Right ventricle myocardium superior (tissue), 1 donor: ENCODE results near the gene RNU6-9. TPM values are rescaled to one million over a fixed set of nuclear protein-coding genes. Genes with fewer than 3 reads are reported as not detected.
A peak's percentile ranks its signal among the peaks of the same experiment; 100 is the strongest.

Experiments used
- ATAC-seq: fragments of 200-7000 bp; cut with Tn5 transposase; one replicate; pipeline ENCODE4 v1.9.1; 2020; ENCODE audit warnings: mild to moderate bottlenecking; ENCODE audit not compliant: poor library complexity
- DNase-seq: peaks from one replicate; pipeline ENCODE4 v3.0.0-alpha.2; 2020
- intact Hi-C: fragments of 100-400 bp; cut with DNase I; formaldehyde crosslinking; loops from one replicate; pipeline ENCODE4 v1.11.2; 2022
- total RNA-seq: library from RNA; stranded (reverse); fragmentation: NEBNext Ultra II Directional; extraction: Animal tissue kit (Norgen Biotek cat#: 25700); gene quantifications from one replicate; pipeline ENCODE4 v1.2.1, GENCODE V29; 2021
- donor health status: DM: no; HTN: yes; CAD: no; lungs with severe emphysema.

The RNU6-9 gene
- total RNA-seq, 1 donor from 2014 or later = not detected

- intact Hi-C loops = no loop called here
- no peak for DNase-seq
- ATAC-seq = no peak
Observed at GRCh38 chr19:904545-904944, 11.3 kb downstream of the RNU6-9 start.

DNA sequence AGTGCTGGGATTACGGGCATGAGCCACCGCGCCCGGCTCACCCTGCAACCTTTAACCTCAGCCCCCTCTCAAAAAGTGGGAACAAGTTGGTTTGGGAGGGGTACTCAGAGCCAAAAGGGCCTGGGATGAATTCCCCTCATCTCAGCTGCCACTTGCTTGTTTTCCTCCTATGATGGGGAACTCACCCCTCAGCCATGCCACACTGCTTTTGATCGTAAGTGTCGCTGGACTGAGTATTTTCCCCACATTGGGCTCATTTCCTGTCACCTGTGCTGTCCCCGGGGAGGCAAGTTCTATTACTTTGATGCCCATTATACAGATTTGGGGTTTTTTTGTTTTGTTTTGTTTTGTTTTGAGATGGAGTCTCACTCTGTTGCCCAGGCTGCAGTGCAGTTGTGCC, 13.2 kb downstream of the RNU6-9 start:
- intact Hi-C loops = no loop called here
- DNase-seq (no peak), ATAC-seq (no peak)

- intact Hi-C loops = no loop called here
- peak; percentile 11 for ATAC-seq
- no peak for DNase-seq
Observed at GRCh38 chr19:907183-907853, 14.0 kb downstream of the RNU6-9 start.

DNA sequence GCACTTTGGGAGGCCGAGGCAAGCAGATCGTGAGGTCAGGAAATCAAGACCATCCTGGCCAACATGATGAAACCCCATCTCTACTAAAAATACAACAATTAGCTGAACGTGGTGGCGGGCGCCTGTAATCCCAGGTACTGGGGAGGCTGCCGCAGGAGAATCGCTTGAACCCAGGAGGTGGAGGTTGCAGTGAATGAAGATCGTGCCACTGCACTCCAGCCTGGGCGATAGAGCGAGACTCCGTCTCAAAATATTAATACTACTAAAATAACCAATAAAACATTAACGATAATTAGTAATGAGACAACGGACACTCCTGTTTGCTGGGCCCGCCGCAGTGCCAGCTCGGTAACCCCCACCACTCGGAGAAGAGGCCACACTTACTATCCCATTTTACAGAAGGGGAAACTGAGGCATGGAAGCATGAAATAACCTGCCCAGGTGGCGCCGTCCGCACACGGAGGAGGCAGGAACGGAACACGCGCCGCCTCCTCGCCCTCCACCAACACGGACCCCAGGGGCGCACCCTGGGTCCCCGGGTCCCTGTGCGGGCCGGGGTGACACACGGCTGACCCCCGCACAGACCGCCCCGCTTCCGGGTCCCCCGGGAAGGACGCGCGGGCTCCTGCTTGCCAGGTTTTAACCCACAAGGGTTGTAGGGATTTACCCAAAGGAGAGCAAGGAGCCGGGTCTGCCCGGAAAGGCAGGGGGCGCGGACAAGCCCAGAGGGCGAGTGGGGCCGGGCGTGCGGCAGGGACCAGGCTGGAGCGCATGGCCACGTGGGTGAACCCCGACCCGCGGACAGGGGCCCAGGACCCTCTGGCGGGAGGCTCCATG, 18.1 kb downstream of the RNU6-9 start:
- no peak for DNase-seq
- intact Hi-C loops = no loop called here
- ATAC-seq = no peak

- DNase-seq (no peak), ATAC-seq (no peak)
- intact Hi-C loops = no loop called here
Observed at GRCh38 chr19:912181-913079, 19.1 kb downstream of the RNU6-9 start.

- peak; percentile 90 for DNase-seq
- intact Hi-C loops = no loop called here
- peak; percentile 96 for ATAC-seq
Observed at GRCh38 chr19:913080-913748, 19.9 kb downstream of the RNU6-9 start, which contains the start of gene R3HDM4. Gene R3HDM4, minus strand, starts transcription at chr19:913219. Its CDS starts 62 bp downstream, at chr19:913157.

GRCh38 chr19:916645-917322, 23.5 kb downstream of the RNU6-9 start:
- intact Hi-C loops = no loop called here
- no peak for ATAC-seq
- no peak for DNase-seq

- intact Hi-C loops = loop anchor here (2.0 kb wide), 1 partner anchor 149 kb away; no protein-coding TSS in a partner anchor
- ATAC-seq (no peak), DNase-seq (no peak)
Observed at GRCh38 chr19:917323-918151, 24.3 kb downstream of the RNU6-9 start, which contains the start of gene KISS1R. Gene KISS1R, plus strand, starts transcription at chr19:917333. Its CDS starts 170 bp downstream, at chr19:917503.

DNA sequence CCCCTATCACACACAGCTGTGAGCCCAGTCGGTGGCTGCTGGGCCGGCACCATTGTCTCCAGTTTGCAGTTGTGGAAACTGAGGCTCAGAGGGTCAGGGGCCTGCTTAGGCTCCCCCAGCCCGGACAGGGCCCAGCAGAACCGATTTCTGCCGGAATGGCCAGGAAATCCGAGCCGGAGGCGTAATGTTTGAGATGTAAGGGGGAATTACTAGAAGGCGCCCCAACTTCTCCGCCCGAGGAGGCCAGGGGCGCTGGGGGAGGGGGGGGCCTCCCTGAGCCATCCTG, 24.8 kb downstream of the RNU6-9 start:
- no peak for ATAC-seq
- intact Hi-C loops = loop anchor here (2.0 kb wide), 1 partner anchor 149 kb away; no protein-coding TSS in a partner anchor

GRCh38 chr19:918481-919198, 25.4 kb downstream of the RNU6-9 start:
- intact Hi-C loops = loop anchor here (2.0 kb wide), 1 partner anchor 150 kb away; no protein-coding TSS in a partner anchor

More for the DNA sequence above, 24.8 kb downstream of the RNU6-9 start:
- no peak for DNase-seq

GRCh38 chr19:919199-920050, 26.1 kb downstream of the RNU6-9 start:
- intact Hi-C loops = loop anchor here (2.0 to 5.0 kb wide), 2 partner anchors 62 to 151 kb away; partner anchors contain the start of gene CFD
- ATAC-seq (no peak), DNase-seq (no peak)

More at GRCh38 chr19:918481-919198, 25.4 kb downstream of the RNU6-9 start:
- no peak for DNase-seq
- ATAC-seq = no peak

DNA sequence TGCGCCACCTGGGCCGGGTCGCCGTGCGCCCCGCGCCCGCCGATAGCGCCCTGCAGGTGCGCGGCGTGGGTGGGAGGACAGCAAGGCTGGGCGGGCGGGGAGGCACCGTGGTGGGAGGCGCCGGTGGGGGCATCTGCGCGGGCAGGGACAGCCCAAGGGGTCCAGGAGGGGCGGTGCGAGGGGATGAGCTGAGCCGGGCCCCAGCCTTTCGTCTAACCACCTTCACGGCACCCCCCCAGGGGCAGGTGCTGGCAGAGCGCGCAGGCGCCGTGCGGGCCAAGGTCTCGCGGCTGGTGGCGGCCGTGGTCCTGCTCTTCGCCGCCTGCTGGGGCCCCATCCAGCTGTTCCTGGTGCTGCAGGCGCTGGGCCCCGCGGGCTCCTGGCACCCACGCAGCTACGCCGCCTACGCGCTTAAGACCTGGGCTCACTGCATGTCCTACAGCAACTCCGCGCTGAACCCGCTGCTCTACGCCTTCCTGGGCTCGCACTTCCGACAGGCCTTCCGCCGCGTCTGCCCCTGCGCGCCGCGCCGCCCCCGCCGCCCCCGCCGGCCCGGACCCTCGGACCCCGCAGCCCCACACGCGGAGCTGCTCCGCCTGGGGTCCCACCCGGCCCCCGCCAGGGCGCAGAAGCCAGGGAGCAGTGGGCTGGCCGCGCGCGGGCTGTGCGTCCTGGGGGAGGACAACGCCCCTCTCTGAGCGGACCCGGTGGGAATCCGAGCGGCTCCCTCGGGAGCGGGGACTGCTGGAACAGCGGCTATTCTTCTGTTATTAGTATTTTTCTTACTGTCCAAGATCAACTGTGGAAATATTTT, 27.0 kb downstream of the RNU6-9 start:
- ATAC-seq = no peak
- intact Hi-C loops = loop anchor here (5.0 kb wide), 1 partner anchor 63 kb away; the partner anchor contains the start of gene CFD
- no peak for DNase-seq

GRCh38 chr19:924553-925086, 31.3 kb downstream of the RNU6-9 start:
- DNase-seq (no peak), ATAC-seq (no peak)
- intact Hi-C loops = loop anchor here (5.0 kb wide), 1 partner anchor 67 kb away; the partner anchor contains the start of gene CFD

- intact Hi-C loops = no loop called here
- no peak for DNase-seq
- peak; percentile 66 for ATAC-seq
Observed at GRCh38 chr19:925087-925525, 31.8 kb downstream of the RNU6-9 start.
